Natural killer cell treated with Interleukin-12 subunit alpha and Interleukin-12 subunit beta and Interleukin-15 and Interleukin-18, amount 100 ng/mL, for 72 hours (primary cell): Measurements from ENCODE around the gene ZNF519. TPM values are rescaled to one million over a fixed set of nuclear protein-coding genes. Genes with fewer than 3 reads are reported as not detected.
"Not testable (repeated sequence)": the region's sequence is repeated elsewhere in the genome, so short reads cannot be mapped to it uniquely, and the experiment has no call there.

ENCODE experiments used
- ATAC-seq, 2 donors: fragments of 150-1000 bp; cut with Tn5 transposase in 1 of 2; sonication (Bioruptor Pico), chemical (Tn5 transposase) in 1 of 2; 2 replicates each; pipeline ENCODE4 v1.10.0; 2021
- DNase-seq: peaks from one replicate; pipeline ENCODE4 v3.0.0; 2022; ENCODE audit warnings: low spot score
- H3K27ac Mint-ChIP-seq, 2 donors: 1 replicate in 1 of 2; 2 replicates in 1 of 2; pipeline ENCODE4 v1.8.0; 2022; ENCODE audit warnings: mixed read lengths in 2 of 2, mild to moderate bottlenecking in 1 of 2, moderate library complexity in 1 of 2
- H3K27me3 Mint-ChIP-seq, 2 donors: 1 replicate in 1 of 2; 2 replicates in 1 of 2; pipeline ENCODE4 v1.8.0; 2022; ENCODE audit warnings: mixed read lengths in 2 of 2
- H3K36me3 Mint-ChIP-seq: one replicate; pipeline ENCODE4 v1.8.0; 2022; ENCODE audit warnings: mixed read lengths
- H3K4me1 Mint-ChIP-seq, 2 donors: 1 replicate in 1 of 2; 2 replicates in 1 of 2; pipeline ENCODE4 v1.8.0; 2022; ENCODE audit warnings: low read depth in 2 of 2, mixed read lengths in 2 of 2, mild to moderate bottlenecking in 1 of 2
- H3K4me3 Mint-ChIP-seq: one replicate; pipeline ENCODE4 v1.8.0; 2022; ENCODE audit warnings: mixed read lengths
- H3K9me3 Mint-ChIP-seq: 2 replicates; pipeline ENCODE4 v1.8.0; 2022; ENCODE audit warnings: mixed read lengths
- total RNA-seq, 2 donors: library from RNA; stranded (reverse); gene quantifications; one replicate each; pipeline ENCODE4 v1.2.3, GENCODE V29; 2022

Gene ZNF519
- 10 to 100 TPM; 10.4 to 37.3 TPM for total RNA-seq

DNA sequence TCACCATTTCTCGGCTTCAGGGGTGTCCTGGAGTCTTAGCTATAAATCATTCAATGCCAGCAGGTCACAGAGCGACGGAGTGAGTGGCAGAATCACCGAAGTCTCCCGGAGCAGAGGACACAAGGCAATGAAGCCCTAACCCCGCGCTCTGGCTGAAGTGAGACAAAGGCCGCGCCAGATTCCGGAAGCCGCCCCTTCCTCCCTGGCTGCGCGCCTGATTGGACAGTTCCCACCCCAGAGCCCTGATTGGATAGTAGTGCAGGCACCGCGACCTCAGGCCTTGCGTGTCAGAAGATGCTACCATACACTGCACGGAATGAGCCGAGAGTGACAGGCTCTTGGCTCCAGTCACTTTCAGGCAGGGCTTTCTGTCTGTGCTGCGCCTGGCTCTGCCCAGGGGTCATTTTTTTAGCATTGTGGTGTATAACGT lies at the start of gene ZNF519:
ZNF519 (minus strand) TSS at position 165 of the 430 bp plus-strand sequence; CDS start at position 7, 158 bp downstream.
- Mint-ChIP-seq H3K4me1 (peaks cover 4 to 17% of the 10 kb centered on the region in 2 donors), H3K4me3 (peak within 1 kb of the TSS; percentile 64), H3K27ac (peak within 1 kb of the TSS; percentile 64 to 85)
- not testable (repeated sequence) for H3K27me3 Mint-ChIP-seq, H3K9me3 Mint-ChIP-seq, H3K36me3 Mint-ChIP-seq
- DNase-seq (peak; percentile 93), ATAC-seq (peak; percentile 100)

DNA sequence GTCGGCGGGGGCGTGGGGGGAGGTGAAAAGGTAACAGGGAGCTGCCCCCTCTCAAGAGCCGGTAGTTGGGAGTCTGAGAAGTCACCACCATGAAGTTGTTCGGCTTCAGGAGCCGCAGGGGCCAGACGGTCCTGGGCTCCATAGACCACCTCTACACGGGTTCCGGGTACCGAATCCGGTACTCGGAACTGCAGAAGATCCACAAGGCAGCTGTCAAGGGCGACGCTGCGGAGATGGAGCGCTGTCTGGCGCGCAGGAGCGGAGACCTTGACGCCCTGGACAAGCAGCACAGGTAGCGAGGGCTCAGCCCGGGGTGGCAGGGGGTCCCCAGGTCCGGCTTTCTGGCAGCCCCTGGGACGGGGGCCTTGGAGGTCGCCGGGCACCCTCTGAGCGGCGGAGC lies 47.1 kb upstream of the ZNF519 start:
- ATAC-seq, result peak; percentile 16 to 25
- H3K27me3 Mint-ChIP-seq, result no peaks in the 10 kb centered on the region
- peak overlapping the region; percentile 63 to 66 for H3K27ac Mint-ChIP-seq
- no peaks in the 10 kb centered on the region for H3K36me3 Mint-ChIP-seq
- H3K9me3 Mint-ChIP-seq, result no peaks in the 10 kb centered on the region
- H3K4me1 Mint-ChIP-seq, result peaks cover 3 to 5% of the 10 kb centered on the region in 2 donors
- no peak for DNase-seq
- peak overlapping the region; percentile 90 for H3K4me3 Mint-ChIP-seq

DNA sequence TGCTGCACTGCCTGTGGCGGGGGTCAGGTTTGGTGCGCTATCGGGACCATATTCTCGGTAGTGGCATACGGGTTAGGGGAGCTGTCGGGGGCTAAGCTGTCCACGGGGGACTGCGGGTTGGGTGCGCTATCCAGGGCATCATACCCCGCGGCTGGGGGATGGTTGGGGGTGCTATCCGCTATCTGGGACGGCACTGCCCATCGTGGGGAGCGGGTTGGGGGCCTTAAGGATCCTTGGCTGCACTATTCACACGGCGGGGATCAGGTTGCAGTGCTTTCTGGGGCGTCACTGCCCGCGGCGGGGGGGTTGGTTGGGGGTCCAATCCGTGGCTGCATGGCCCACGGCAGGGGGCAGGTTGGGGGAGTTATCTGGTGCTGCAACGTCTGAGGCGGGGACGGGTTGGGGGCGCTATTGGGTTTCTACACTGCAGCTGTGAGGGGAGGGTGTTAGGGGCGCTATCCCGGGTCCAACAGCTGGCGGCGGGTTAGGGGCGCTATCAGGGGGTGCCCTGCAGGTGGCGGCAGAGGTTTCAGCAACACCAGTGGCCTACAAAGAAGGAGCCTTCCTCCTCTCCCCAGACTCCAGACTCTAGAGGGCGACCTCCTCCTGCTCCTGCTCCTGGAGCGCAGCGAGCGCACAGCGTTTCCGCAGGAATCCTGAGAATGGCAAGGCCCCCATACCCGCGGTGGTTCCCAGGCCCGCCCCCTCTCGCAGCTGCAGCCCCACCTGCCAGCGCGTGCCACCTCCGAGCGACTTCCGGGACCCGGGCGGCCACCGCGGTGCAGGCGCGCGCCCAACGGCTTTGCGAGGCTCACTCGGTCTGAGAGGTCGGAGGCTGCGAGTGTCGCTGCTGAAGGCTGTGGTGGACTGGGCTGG lies 46.3 kb upstream of the ZNF519 start:
- peak; percentile 85 to 88 for ATAC-seq
- H3K4me1 Mint-ChIP-seq, H3K27me3 Mint-ChIP-seq, H3K9me3 Mint-ChIP-seq, H3K36me3 Mint-ChIP-seq: not testable (repeated sequence)
- peak; percentile 81 for DNase-seq
- Mint-ChIP-seq H3K27ac (peak overlapping the region; percentile 63 to 66), H3K4me3 (peak overlapping the region; percentile 90)

DNA sequence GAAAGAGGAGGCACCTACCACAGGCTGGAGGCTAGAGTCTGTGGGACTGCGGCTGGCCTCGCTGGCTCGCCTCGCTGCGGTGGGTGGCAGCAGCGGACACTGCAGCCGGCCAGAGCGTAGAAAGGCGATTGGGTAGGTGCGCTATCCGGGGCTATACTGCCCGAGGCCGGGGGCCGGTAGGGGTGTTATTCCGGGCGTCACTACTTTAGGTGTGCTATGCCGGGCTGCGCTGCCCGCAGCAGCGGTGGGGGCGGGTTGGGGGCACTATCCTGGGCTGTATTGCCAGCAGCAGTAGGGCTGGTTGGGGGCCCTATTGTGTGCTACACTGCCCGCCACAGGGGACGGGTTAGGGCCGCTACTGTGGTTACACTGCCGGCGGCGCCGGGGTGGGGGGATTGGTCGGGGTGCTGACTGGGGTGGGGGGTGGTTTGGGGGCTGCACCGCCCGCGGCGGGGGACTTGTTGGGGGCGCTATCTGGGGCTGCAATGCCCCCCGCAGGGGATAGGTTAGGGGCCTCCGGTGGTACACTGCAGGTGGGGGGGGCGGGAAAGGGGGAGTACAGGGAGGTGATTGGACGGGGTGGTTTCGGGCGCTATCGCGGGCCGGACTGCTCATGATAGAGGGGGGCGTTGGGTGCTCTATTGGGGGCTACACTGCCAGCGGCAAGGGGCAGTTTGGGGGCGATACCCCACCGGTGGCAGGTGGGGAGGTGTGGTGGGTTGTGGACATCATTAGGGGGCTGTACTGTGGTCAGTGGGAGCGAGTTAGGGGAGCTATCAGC lies 45.5 kb upstream of the ZNF519 start:
- not testable (repeated sequence) for H3K9me3 Mint-ChIP-seq, H3K4me1 Mint-ChIP-seq, H3K36me3 Mint-ChIP-seq, H3K27me3 Mint-ChIP-seq, DNase-seq, ATAC-seq, H3K27ac Mint-ChIP-seq
- H3K4me3 Mint-ChIP-seq, result peak overlapping the region; percentile 90

DNA sequence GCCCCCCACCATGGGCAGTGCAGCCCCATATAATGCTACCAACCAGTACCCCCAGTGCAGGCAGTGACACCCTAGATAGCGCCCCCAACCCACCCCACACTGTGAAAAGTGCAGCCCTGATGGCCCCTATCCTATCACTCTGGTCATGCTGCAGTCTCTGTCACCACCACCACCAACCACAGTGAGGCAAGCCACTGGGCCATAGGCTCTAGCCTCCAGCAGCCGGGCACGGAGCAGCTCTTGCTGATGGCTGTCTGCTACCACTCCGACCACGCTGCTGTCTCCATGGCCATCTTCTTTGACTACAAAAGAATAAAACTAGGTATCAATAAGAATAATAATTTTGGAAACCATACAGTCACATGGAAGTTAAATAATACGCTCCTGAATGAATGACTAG lies 43.2 kb upstream of the ZNF519 start:
- not testable (repeated sequence) for H3K27me3 Mint-ChIP-seq, H3K9me3 Mint-ChIP-seq

DNA sequence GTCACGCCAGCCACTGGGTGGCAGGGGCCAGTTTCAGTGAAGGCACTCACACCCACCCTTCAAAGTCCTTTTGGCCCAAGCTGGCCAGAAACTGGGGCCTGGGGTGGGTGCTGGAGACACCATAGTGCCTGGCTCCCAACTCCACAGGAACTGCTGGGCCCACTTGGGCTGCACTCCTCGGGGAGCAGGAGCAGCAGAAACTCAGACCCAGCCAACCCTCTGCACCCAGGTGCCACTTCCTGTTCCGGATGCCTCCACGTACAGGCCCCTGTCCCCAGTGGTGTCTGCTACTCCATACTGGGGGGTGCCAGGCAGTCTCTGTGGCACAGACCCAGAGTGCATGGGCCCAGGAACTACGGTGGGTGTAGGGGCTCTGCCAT lies 42.5 kb upstream of the ZNF519 start:
- H3K4me1 Mint-ChIP-seq, result peaks cover 3 to 5% of the 10 kb centered on the region in 2 donors
- DNase-seq (no peak), ATAC-seq (peak in 1 of 2 donors; percentile 3)
- H3K27ac Mint-ChIP-seq, result no peak overlapping the region
- no peaks in the 10 kb centered on the region for H3K9me3 Mint-ChIP-seq
- no peaks in the 10 kb centered on the region for H3K36me3 Mint-ChIP-seq
- no peak overlapping the region for H3K4me3 Mint-ChIP-seq
- no peaks in the 10 kb centered on the region for H3K27me3 Mint-ChIP-seq

More for the DNA sequence above, 43.2 kb upstream of the ZNF519 start:
- ATAC-seq, H3K4me1 Mint-ChIP-seq, H3K36me3 Mint-ChIP-seq, DNase-seq, H3K4me3 Mint-ChIP-seq, H3K27ac Mint-ChIP-seq: not testable (repeated sequence)

DNA sequence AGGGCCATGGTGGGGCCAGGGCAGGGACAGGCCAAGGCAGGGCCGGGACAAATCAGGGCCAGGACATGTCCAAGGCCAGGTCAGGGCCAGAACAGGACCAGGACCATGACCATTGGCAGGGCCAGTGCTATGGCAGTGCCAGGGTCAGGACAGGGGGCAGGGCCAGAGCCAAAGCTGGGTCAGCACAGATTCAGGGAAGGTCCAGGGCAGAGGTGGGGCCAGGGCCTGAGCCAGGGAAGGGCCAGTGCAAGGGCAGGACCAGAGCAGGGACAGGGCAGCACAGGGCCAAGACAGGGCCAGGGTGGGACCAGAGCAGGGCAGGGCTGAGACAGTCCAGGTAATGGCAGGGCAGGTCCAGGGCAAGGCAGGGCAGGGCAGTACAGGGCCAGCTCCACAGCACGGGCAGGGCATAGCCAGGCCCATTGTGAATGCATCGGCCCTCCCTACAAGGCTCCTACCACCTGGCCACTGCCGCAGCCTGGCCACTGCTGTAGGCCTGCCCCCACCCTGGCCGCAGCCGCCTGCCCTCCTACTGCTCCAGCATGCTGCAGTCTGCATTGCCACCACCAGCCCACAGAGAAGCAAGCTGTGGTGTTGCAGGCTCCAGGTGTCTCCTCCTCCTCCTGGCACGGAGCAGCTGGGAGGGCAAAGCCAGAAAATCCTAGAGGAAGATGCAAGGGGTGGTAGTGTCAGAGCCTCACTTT lies 41.9 kb upstream of the ZNF519 start:
- H3K4me1 Mint-ChIP-seq, DNase-seq, H3K9me3 Mint-ChIP-seq, H3K27ac Mint-ChIP-seq, H3K4me3 Mint-ChIP-seq, H3K27me3 Mint-ChIP-seq, H3K36me3 Mint-ChIP-seq: not testable (repeated sequence)
- ATAC-seq, result peak in 1 of 2 donors; percentile 3

DNA sequence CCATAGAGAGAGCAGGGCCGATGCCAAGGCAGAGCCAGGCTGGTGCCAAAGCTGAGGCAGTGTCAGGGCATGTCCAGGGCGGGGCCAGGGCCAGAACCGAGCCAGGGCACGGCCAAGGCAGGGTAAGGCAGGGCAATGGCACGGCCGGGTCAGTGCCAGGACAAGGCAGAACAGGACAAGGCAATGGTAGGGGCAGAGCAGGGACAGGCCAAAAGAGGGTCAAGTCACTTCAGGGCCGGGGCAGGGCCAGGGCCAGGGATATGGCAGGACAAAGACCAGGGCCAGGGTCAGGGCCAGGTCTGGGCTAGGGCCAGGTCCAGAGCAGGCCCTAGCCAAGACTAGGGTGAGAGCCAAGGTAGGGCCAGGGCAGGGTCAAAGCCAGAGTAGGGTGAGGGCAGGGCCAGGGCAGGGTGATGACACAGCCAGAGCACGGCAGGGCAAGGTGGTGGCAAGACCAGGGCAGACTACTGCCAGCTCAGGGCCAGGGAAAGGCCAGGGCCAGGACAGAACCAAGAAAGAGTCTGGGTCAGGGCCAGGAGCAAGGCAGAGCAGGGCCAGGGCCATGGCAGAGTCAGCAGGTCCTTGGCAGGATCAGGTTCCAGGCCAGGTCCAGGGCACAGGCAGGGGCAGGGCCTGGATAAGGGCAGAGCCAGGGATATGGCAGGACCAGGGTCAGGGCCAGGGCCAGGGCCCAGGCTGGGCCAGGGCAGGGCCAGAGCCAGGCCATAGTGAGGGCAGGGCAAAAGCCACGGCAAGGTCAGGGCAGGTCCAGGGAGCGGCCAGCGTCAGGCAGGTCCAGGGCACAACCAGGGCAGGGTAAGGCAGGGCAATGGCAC lies 41.1 kb upstream of the ZNF519 start:
- not testable (repeated sequence) for H3K9me3 Mint-ChIP-seq, H3K4me1 Mint-ChIP-seq, DNase-seq, H3K27ac Mint-ChIP-seq, H3K27me3 Mint-ChIP-seq, H3K36me3 Mint-ChIP-seq, H3K4me3 Mint-ChIP-seq
- peak; percentile 17 to 21 for ATAC-seq

DNA sequence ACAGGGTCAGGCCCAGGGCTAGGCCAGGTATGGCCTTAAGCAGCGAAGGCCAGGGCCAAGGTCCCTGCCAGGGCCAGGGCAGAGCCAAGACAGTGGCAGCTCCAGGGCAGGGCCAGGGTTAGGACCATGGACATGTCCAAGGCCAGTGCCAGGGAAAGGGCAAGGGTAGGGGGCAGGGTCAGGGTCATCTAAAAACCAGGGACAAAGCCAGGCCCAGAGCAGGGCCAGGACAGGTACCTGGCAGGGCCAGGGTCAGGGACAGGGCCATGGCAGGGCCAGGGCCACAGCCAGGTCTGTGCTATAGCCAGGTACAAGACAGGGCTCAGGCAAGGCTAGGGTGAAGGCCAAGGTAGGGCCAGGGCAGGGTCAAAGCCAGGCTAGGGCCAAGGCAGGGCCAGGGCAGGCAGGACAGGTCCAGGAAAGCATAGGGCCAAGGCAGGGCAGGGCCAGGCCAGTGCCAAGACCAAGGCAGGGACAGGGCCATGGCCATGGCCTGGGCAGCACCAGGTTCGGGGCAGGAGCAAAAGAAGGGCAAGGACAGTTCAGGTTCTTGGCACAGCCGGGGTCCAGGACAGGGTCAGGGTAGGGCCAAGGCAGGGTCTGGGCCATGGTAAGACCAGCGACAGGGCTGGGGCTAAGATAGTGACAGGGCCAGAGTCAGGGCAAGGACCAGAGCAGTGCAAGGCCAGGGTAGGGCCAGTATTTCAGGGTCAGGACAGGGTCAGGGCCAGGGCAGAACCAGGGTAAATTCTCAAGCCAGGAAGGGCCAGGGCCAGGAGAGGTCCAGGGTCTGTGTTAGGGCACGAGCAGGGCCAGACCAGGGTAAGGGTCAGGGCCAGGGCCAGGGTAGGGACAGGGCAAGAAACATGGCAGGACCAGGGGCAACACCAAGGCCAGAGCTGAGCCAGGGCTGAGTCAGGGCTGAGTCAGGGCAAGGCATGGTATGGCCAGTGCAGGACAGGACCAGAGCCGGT lies 40.2 kb upstream of the ZNF519 start:
- peak in 1 of 2 donors; percentile 21 for ATAC-seq
- not testable (repeated sequence) for H3K9me3 Mint-ChIP-seq, DNase-seq, H3K4me1 Mint-ChIP-seq, H3K36me3 Mint-ChIP-seq, H3K27ac Mint-ChIP-seq, H3K27me3 Mint-ChIP-seq, H3K4me3 Mint-ChIP-seq

DNA sequence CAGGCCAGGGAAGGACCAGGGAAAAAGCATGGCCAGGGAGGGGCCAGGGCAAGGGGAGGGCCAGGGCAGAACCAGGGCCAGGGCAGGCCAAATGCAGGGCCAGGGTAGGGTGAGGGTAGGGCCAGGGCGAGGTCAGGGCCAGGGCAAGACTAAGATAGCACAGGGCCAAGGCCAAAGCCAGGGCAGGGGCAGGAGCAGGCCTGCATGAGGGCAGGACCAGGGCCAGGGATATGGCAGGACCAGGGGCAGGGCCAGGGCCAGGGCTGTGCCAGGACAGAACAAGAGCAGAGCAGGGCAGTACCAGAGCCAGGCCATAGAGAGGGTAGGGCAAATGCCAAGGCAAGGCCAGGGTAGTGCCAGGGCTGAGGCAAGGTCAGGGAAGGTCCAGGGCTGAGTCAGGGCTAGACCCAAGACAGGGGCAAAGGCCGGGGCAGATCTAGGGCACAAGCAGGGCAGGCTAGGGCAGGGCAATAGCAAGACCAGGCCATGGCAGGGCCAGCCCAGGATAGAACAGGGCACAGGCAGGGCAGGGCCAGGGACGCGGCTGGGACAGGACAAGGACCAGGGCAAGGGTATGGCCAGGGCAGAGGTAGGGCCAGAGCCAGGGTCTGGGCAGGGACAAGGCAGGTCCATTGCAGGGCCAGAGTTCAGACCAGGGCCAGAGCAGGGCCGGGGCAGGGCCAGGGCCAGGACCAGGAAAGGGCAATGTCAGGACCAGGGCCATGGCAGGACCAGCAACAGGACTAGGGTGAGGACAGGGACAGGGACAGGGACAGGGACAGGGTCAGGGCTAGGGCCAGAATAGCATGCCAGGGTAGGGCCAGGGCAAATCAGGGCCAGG lies 39.3 kb upstream of the ZNF519 start:
- not testable (repeated sequence) for ATAC-seq, H3K9me3 Mint-ChIP-seq, H3K4me1 Mint-ChIP-seq, H3K27me3 Mint-ChIP-seq, DNase-seq, H3K27ac Mint-ChIP-seq, H3K4me3 Mint-ChIP-seq, H3K36me3 Mint-ChIP-seq

DNA sequence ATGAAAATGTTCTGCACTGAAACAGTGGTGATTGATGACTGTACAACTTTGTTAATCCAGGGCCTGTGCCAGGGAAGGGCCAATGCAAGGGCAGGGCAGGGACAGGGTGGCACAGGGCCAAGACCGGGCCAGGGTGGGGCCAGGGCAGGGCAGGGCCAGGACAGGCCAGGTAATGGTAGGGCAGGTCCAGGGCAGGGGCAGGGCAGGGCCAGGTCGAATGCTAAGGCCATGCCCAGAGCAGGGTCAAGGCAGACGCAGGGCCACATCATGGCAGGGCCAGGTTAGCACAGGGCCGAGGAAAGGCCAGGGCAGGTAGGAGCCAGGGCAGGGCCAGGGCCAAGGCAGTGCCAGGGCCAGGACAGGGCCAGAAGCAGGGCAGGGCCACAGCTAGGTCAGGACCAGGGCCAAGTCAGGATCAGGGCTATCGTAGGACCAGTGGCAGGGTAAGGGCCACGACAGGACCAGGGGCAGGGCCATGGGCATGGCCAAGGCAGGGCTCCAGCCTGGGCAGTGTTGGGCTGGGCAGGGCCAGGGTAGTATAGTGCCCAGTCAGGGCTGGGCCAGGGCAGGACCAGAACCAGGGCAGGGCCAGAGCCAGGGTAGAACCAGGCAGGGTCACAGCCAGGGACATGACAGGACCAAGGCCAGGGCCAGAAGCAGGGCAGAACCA lies 38.3 kb upstream of the ZNF519 start:
- H3K9me3 Mint-ChIP-seq, H3K4me3 Mint-ChIP-seq, H3K36me3 Mint-ChIP-seq, H3K4me1 Mint-ChIP-seq, H3K27me3 Mint-ChIP-seq, DNase-seq, H3K27ac Mint-ChIP-seq: not testable (repeated sequence)
- ATAC-seq, result peak; percentile 31 to 66
